GM12874 (cell line): ENCODE results near the gene GMPPA.

ENCODE experiments used
- TF ChIP-seq, protein P1 (sequence below): IDR thresholded peaks from 2 replicates; pipeline ENCODE4 v1.5.1; 2011; ENCODE audit warnings: low read depth, mild to moderate bottlenecking, control low read depth, low read length, moderate library complexity; ENCODE audit not compliant: insufficient read depth

GMPPA gene

DNA sequence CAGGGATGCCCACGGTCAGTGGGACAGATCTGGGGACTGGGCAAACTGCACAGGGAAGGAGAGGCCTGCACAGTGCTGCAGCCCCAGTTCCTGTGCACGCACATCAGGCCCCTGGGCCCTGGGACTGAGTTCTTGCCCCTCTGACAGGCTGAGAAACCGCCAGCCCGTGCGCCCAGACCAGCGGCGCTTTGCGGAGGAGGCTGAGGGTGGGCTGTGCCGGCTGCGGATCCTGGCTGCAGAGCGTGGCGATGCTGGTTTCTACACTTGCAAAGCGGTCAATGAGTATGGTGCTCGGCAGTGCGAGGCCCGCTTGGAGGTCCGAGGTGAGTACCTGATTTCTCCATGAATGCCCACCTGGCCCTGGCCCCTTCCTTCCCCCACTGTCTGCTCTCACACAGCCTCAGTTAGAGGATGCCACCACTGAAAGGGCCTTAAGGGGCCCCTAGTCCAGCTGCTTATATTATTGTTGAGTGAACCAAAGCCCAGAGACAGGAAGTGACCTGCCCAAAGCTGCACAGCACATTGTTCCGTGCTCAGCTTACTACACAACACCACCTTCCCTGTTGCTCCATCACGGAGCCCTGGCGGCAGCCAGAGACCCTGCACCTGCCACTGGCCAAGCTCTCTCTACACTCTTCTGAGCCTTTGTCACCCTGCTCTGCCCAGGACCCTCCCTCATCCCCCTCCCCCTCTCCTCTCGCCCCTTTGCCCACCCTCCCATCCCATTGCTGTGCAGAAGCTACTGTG lies 34.2 kb upstream of the GMPPA start:
- TF ChIP-seq, protein P1, sequence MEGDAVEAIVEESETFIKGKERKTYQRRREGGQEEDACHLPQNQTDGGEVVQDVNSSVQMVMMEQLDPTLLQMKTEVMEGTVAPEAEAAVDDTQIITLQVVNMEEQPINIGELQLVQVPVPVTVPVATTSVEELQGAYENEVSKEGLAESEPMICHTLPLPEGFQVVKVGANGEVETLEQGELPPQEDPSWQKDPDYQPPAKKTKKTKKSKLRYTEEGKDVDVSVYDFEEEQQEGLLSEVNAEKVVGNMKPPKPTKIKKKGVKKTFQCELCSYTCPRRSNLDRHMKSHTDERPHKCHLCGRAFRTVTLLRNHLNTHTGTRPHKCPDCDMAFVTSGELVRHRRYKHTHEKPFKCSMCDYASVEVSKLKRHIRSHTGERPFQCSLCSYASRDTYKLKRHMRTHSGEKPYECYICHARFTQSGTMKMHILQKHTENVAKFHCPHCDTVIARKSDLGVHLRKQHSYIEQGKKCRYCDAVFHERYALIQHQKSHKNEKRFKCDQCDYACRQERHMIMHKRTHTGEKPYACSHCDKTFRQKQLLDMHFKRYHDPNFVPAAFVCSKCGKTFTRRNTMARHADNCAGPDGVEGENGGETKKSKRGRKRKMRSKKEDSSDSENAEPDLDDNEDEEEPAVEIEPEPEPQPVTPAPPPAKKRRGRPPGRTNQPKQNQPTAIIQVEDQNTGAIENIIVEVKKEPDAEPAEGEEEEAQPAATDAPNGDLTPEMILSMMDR = no peak

DNA sequence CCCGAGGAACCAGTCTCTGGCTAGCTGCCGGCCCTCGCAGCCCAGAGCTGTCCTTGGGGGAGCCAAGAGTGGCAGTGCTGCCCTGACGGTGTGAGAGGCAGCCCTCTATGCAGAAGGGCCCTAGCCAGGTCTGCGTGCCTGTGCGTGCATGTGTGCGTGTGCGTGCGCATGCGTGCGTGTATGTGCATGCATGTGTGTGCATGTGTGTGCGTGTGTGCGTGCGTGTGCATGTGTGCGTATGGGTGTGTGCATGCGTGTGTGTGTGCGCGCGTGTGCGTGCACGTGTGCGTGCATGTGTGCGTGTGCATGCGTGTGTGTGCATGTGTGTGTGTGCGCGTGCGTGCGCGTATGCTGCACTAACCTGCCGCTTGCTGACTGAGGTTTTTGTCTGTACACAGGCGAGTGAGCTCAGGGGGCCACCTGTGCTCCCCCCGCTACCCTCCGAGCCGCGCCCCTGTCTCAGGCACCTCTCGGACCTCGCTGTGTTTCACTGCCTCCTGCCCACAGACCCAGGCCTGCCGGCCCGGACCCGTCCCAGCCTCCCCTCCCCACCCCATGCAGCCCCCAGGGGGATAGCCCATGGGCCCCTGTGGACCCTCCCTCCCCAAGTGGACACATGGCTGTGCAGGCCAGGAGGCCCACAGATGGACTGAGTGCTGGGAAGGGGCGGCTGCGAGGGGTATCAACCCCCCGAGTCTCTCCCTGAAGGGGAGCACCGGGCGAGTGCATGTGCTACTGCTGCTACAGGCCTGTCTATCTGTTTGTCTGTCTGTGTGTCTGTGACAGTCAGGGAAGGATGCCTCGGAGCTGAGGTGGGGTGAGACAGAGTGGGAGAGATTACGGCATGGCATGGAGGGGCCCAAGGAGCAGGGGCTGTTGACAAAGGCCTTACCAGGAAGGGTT lies 32.8 kb upstream of the GMPPA start:
- TF ChIP-seq, protein P1 = no peak

DNA sequence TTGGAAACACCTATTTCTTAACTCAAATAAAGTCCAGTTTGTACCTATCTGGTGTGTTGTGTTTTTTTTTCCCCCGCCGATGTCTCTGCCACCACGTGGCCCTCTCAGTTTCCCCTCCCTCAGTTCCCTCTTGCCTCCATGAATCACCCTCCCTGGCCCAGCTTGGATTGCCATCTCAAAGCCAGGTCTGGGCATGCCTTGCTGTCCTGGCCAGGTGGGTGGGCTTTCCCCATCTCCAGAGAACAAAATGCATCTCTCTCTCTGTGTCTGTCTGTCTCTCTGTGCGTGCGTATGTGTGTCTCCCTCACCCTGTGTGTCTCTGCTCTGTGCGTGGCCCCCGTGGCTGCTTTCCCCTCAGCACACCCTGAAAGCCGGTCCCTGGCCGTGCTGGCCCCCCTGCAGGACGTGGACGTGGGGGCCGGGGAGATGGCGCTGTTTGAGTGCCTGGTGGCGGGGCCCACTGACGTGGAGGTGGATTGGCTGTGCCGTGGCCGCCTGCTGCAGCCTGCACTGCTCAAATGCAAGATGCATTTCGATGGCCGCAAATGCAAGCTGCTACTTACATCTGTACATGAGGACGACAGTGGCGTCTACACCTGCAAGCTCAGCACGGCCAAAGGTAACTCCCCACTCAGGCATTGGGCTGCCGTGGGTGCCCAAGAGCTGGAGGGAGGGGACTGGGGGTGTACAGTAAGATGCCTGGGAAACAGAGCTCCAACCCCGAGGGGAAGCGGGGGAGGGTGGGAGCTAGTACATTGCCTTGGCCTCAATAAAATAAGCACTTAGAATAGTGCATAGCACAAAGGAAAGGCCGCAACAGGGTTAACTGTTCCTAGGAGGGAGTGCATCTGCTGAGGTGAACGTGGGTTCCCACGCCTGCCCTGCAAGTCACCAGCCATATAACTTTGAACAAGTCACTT lies 31.6 kb upstream of the GMPPA start:
- TF ChIP-seq, protein P1 = no peak

DNA sequence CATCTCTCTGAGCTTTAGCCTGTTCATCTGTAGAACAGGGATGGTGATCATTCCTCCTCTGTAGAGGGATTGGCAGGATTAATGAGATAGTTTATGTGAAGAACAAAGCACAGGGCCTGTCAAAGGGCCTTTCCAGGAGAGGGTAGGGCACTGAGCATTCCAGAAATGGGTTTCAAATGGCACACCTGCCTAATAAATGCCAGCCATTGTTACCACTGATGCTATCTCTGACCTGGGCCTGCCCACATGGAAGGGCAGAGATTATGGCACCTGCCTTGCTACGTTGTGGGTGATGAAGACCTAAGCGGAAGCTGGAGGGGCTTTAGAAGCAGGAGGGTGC lies 31.0 kb upstream of the GMPPA start:
- TF ChIP-seq, protein P1 = no peak

DNA sequence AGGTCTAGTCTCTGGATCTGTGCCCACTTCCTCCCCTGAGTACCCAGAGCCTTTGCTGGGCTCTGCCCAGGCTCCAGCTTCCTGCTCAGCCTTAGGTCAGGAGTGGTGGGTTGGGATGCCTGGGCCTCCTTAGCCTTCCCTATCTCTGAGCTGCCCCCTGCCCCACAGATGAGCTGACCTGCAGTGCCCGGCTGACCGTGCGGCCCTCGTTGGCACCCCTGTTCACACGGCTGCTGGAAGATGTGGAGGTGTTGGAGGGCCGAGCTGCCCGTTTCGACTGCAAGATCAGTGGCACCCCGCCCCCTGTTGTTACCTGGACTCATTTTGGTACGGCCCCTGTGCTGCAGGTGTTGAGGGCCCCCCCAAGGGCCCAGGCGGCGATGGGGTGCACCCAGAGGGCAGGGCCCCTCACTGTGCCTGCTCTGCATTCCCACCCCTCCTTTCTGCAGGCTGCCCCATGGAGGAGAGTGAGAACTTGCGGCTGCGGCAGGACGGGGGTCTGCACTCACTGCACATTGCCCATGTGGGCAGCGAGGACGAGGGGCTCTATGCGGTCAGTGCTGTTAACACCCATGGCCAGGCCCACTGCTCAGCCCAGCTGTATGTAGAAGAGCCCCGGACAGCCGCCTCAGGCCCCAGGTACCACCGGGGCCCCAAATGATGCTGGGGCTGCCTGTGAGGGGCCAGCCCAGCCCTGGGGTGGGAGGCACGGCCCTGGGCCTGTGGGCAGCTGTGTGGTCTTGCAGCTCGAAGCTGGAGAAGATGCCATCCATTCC lies 30.1 kb upstream of the GMPPA start:
- TF ChIP-seq, protein P1 = no peak

DNA sequence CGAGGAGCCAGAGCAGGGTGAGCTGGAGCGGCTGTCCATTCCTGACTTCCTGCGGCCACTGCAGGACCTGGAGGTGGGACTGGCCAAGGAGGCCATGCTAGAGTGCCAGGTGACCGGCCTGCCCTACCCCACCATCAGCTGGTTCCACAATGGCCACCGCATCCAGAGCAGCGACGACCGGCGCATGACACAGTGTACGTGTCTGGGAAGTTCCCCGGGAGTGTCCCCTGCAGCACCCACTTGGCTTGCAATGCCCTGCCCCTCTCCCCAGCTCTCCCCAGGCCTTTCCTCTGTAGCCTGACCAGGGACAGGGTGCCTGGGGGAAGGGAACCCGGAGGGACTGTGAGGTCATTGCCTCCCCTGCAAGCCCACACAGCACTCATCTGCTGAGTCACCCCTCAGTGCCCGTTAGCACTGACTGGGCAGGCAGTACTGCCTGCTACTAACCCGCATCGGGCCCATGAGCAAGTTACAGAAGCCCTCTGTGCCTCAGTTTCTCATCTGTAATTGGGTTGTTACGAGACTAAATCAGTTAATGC lies 29.4 kb upstream of the GMPPA start:
- TF ChIP-seq, protein P1 = no peak
